Activated naive CD8-positive, alpha-beta T cell treated with anti-CD3 and anti-CD28 coated beads, Interleukin-2, amount 10 ng/mL, durations not matched to agents 7 days and 5 days (primary cell): ENCODE measurements around the gene TSPAN18. TPM values are rescaled to one million over a fixed set of nuclear protein-coding genes. Genes with fewer than 3 reads are reported as not detected.
A peak's percentile ranks its signal among the peaks of the same experiment; 100 is the strongest.

Experiments used
- ATAC-seq: fragments of 150-1000 bp; cut with Tn5 transposase; one replicate; pipeline ENCODE4 v1.10.0; 2021; ENCODE audit warnings: low read depth, moderate library complexity
- POLR2A ChIA-PET: fragments of 350-600 bp; sonication (Branson Sonifier 250); formaldehyde crosslinking; loops from one replicate; lab custom pipeline; 2021; ENCODE audit warnings: antibody characterized with exemption; lab: Charles Lee
- DNase-seq: peaks from one replicate; pipeline ENCODE4 v3.0.0; 2021
- H3K27ac Mint-ChIP-seq: one replicate; pipeline ENCODE4 v1.8.0; 2022; ENCODE audit warnings: mild to moderate bottlenecking, mixed read lengths
- H3K27me3 Mint-ChIP-seq: one replicate; pipeline ENCODE4 v1.8.0; 2022; ENCODE audit warnings: mild to moderate bottlenecking, moderate library complexity, mixed read lengths
- H3K36me3 Mint-ChIP-seq: one replicate; pipeline ENCODE4 v1.8.0; 2021; ENCODE audit warnings: mild to moderate bottlenecking, mixed read lengths
- H3K4me1 Mint-ChIP-seq: one replicate; pipeline ENCODE4 v1.8.0; 2021; ENCODE audit warnings: mixed read lengths
- H3K4me3 Mint-ChIP-seq: one replicate; pipeline ENCODE4 v1.8.0; 2022; ENCODE audit warnings: mild to moderate bottlenecking, moderate library complexity, mixed read lengths
- H3K9me3 Mint-ChIP-seq: one replicate; pipeline ENCODE4 v1.8.0; 2021; ENCODE audit warnings: mixed read lengths
- total RNA-seq, 2 experiments: library from RNA; stranded (reverse); gene quantifications; one replicate each; pipeline ENCODE4 v1.2.3, GENCODE V29; 2021

TSPAN18 gene
- total RNA-seq, 2 experiments from 2014 or later, result 4.9 to 5.2 TPM

- POLR2A ChIA-PET, result no interaction called here
- H3K27ac Mint-ChIP-seq, result no peak overlapping the region
- no peak for ATAC-seq
- H3K36me3 Mint-ChIP-seq, result no peaks in the 10 kb centered on the region
- H3K4me1 Mint-ChIP-seq, result no peaks in the 10 kb centered on the region
- H3K27me3 Mint-ChIP-seq, result peaks cover 2% of the 10 kb centered on the region
- no peaks in the 10 kb centered on the region for H3K9me3 Mint-ChIP-seq
- DNase-seq, result no peak
- no peak overlapping the region for H3K4me3 Mint-ChIP-seq
Measured at GRCh38 chr11:44905131-44905866, 178.5 kb downstream of the TSPAN18 start.

- DNase-seq (no peak), ATAC-seq (no peak)
- H3K27ac Mint-ChIP-seq, result no peak overlapping the region
- no peak overlapping the region for H3K4me3 Mint-ChIP-seq
- H3K36me3 Mint-ChIP-seq, result no peaks in the 10 kb centered on the region
- H3K27me3 Mint-ChIP-seq, result peaks cover 2% of the 10 kb centered on the region
- POLR2A ChIA-PET, result no interaction called here
- peaks cover 4% of the 10 kb centered on the region for H3K4me1 Mint-ChIP-seq
- H3K9me3 Mint-ChIP-seq, result no peaks in the 10 kb centered on the region
Measured at GRCh38 chr11:44906649-44907048, 179.9 kb downstream of the TSPAN18 start.

DNA sequence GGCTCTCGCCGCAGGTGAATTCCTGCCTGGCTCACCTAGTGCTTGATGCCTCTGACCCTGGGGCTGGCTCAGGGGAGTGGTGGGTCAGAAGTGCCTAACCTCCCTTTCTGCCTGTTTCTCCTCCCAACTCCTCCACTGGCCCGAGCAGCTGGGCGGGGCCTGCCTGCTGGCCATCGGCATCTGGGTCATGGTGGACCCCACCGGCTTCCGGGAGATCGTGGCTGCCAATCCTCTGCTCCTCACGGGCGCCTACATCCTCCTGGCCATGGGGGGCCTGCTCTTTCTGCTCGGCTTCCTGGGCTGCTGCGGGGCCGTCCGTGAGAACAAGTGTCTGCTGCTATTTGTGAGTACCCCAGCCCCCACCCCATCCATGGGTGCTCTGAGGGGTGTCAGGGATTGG lies 182.8 kb downstream of the TSPAN18 start:
- Mint-ChIP-seq H3K27me3 (peaks cover 2% of the 10 kb centered on the region), H3K9me3 (no peaks in the 10 kb centered on the region), H3K36me3 (no peaks in the 10 kb centered on the region), H3K4me3 (no peak overlapping the region), H3K27ac (no peak overlapping the region), H3K4me1 (peaks cover 4% of the 10 kb centered on the region)
- no peak for ATAC-seq
- POLR2A ChIA-PET, result no interaction called here
- DNase-seq, result no peak

- no peak overlapping the region for H3K27ac Mint-ChIP-seq
- POLR2A ChIA-PET, result no interaction called here
- DNase-seq (no peak), ATAC-seq (no peak)
- H3K9me3 Mint-ChIP-seq, result no peaks in the 10 kb centered on the region
- no peaks in the 10 kb centered on the region for H3K36me3 Mint-ChIP-seq
- H3K27me3 Mint-ChIP-seq, result peaks cover 2% of the 10 kb centered on the region
- H3K4me3 Mint-ChIP-seq, result no peak overlapping the region
- peaks cover 4% of the 10 kb centered on the region for H3K4me1 Mint-ChIP-seq
Measured at GRCh38 chr11:44910591-44910990, 183.8 kb downstream of the TSPAN18 start.

- POLR2A ChIA-PET, result no interaction called here
- Mint-ChIP-seq H3K9me3 (no peaks in the 10 kb centered on the region), H3K27ac (no peak overlapping the region), H3K4me3 (no peak overlapping the region), H3K36me3 (no peaks in the 10 kb centered on the region), H3K27me3 (peaks cover 2% of the 10 kb centered on the region), H3K4me1 (peaks cover 4% of the 10 kb centered on the region)
- ATAC-seq (peak; percentile 86), DNase-seq (peak; percentile 69)
Measured at GRCh38 chr11:44911029-44911814, 184.5 kb downstream of the TSPAN18 start.

DNA sequence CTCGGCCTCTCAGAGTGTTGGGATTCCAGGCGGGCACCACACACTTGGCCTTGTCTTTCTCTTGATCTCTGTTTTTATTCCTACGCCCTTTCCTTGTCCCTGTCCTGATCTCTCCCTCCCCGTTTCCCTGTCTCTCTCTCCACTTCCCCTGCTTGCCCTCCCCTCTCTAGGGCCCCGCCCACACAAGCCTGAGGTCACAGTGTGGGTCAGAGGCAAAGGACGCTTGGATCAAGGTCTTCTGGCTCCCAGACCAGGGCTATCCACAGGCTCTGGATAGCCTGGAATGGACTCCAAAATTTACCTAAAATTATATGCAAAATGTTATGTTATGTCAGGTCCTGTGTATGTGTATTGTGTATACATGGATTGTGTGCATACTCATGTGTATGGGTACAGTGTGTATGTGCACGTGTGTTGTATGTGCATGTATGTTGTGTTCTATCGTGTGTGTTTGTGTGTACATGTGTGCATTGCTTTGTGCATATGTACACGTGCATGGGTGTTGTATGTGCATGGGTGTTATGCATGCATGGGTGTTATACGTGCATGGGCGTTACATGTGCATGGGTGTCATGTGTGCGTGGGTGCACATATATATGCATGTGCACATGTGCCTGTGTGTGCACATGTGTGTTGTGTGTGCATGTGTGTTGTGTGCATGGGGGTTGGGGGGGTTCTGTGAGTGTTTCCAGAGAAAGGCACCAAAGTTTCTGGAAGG lies 185.7 kb downstream of the TSPAN18 start:
- no peak for DNase-seq
- H3K36me3 Mint-ChIP-seq, result no peaks in the 10 kb centered on the region
- no peak overlapping the region for H3K4me3 Mint-ChIP-seq
- no peaks in the 10 kb centered on the region for H3K9me3 Mint-ChIP-seq
- H3K27me3 Mint-ChIP-seq, result no peaks in the 10 kb centered on the region
- peaks cover 4% of the 10 kb centered on the region for H3K4me1 Mint-ChIP-seq
- H3K27ac Mint-ChIP-seq, result no peak overlapping the region
- no peak for ATAC-seq
- POLR2A ChIA-PET, result no interaction called here

DNA sequence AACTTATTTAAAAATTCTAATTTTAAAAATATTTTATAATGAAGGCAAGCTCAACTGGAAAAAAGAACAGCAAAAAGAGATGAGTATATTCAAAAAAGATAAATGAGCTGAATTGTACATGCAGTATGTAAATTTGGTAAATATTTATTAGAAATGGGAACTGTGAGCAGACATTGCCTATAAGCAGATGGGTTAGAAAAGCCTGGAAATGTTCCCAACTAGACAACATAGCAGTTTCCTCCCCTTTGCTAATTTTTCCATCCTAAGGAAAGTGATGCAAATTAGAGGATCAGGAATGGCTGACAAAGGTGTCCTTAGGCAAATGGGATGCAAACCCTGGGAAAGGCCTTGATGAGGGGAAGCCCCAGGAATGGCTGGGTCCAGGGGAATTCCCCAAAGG lies 186.7 kb downstream of the TSPAN18 start:
- H3K36me3 Mint-ChIP-seq, result no peaks in the 10 kb centered on the region
- no peak overlapping the region for H3K27ac Mint-ChIP-seq
- ATAC-seq (no peak), DNase-seq (no peak)
- no peak overlapping the region for H3K4me3 Mint-ChIP-seq
- peaks cover 4% of the 10 kb centered on the region for H3K4me1 Mint-ChIP-seq
- POLR2A ChIA-PET, result no interaction called here
- no peaks in the 10 kb centered on the region for H3K9me3 Mint-ChIP-seq
- no peaks in the 10 kb centered on the region for H3K27me3 Mint-ChIP-seq

GRCh38 chr11:44914105-44914504 lies 187.3 kb downstream of the TSPAN18 start:
- DNase-seq (no peak), ATAC-seq (no peak)
- POLR2A ChIA-PET, result no interaction called here
- no peak overlapping the region for H3K4me3 Mint-ChIP-seq
- peaks cover 4% of the 10 kb centered on the region for H3K4me1 Mint-ChIP-seq
- no peak overlapping the region for H3K27ac Mint-ChIP-seq
- no peaks in the 10 kb centered on the region for H3K9me3 Mint-ChIP-seq
- no peaks in the 10 kb centered on the region for H3K36me3 Mint-ChIP-seq
- no peaks in the 10 kb centered on the region for H3K27me3 Mint-ChIP-seq

DNA sequence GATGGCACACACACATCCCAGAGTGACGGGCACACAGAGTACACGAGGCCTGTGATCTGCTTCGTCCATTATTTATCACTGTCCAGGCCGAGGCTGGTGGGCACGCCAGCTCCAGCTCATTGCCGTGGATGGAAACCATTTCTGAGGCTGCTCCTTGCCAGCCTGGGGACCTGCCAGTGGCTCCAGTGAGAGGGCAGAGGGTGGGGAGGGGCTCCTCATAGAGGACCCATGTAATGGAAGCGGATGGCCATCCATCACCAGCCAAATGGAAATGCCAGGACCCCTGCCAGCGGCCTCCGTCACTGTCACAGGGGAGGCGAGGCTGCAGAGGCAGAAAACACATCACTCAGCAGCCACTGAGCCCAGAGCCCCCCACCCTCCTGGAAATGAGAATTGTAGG lies 188.2 kb downstream of the TSPAN18 start:
- DNase-seq, result no peak
- H3K27ac Mint-ChIP-seq, result no peak overlapping the region
- POLR2A ChIA-PET, result no interaction called here
- H3K36me3 Mint-ChIP-seq, result no peaks in the 10 kb centered on the region
- no peaks in the 10 kb centered on the region for H3K27me3 Mint-ChIP-seq
- H3K9me3 Mint-ChIP-seq, result no peaks in the 10 kb centered on the region
- H3K4me1 Mint-ChIP-seq, result peaks cover 4% of the 10 kb centered on the region
- H3K4me3 Mint-ChIP-seq, result no peak overlapping the region
- ATAC-seq, result no peak

DNA sequence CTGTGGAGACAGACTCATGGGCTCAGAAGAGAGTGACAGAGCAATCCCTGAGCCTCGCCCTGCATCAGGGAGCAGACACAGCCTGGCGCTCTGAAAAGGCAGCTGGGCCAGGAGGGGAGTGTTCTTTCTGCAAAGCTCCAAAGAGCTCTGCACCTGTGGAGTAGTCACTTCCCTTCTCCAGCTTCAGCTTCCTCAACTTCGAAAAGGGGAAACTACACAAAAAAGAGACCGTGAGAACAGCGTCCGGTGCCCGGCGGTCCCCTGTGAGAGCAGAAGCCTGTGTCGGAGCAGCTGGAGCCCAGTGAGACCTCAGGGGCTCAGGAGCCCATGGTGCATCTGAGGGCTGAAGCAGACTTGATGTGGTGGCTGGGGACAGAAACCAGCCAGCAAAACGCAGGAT lies 188.9 kb downstream of the TSPAN18 start:
- Mint-ChIP-seq H3K27me3 (no peaks in the 10 kb centered on the region), H3K27ac (no peak overlapping the region), H3K4me3 (no peak overlapping the region), H3K4me1 (peaks cover 4% of the 10 kb centered on the region), H3K36me3 (no peaks in the 10 kb centered on the region), H3K9me3 (no peaks in the 10 kb centered on the region)
- DNase-seq, result no peak
- POLR2A ChIA-PET, result no interaction called here
- no peak for ATAC-seq

GRCh38 chr11:44916331-44916730 lies 189.6 kb downstream of the TSPAN18 start:
- ATAC-seq, result no peak
- no peak overlapping the region for H3K4me3 Mint-ChIP-seq

GRCh38 chr11:44916801-44917385 lies 190.1 kb downstream of the TSPAN18 start:
- Mint-ChIP-seq H3K9me3 (no peaks in the 10 kb centered on the region), H3K36me3 (no peaks in the 10 kb centered on the region), H3K4me1 (no peaks in the 10 kb centered on the region), H3K27ac (no peak overlapping the region), H3K4me3 (no peak overlapping the region), H3K27me3 (no peaks in the 10 kb centered on the region)
- ATAC-seq (no peak), DNase-seq (no peak)
- POLR2A ChIA-PET, result no interaction called here

More at GRCh38 chr11:44916331-44916730, 189.6 kb downstream of the TSPAN18 start:
- POLR2A ChIA-PET, result no interaction called here
- Mint-ChIP-seq H3K36me3 (no peaks in the 10 kb centered on the region), H3K4me1 (no peaks in the 10 kb centered on the region), H3K27ac (no peak overlapping the region), H3K27me3 (no peaks in the 10 kb centered on the region), H3K9me3 (no peaks in the 10 kb centered on the region)
- DNase-seq, result no peak

- H3K27me3 Mint-ChIP-seq, result no peaks in the 10 kb centered on the region
- no peaks in the 10 kb centered on the region for H3K9me3 Mint-ChIP-seq
- H3K4me3 Mint-ChIP-seq, result no peak overlapping the region
- H3K36me3 Mint-ChIP-seq, result no peaks in the 10 kb centered on the region
- no peak overlapping the region for H3K27ac Mint-ChIP-seq
- ATAC-seq (no peak), DNase-seq (no peak)
- H3K4me1 Mint-ChIP-seq, result no peaks in the 10 kb centered on the region
- POLR2A ChIA-PET, result no interaction called here
Measured at GRCh38 chr11:44917741-44918140, 191.0 kb downstream of the TSPAN18 start.
